Upper lobe of left lung (tissue), 4 donors: ENCODE data around the gene NAA30.

Source experiments
- CTCF ChIP-seq, 6 experiments: fragments of 450-650 bp in 4 of 6; fragments of 200-600 bp in 2 of 6; sonication (generic) in 2 of 6; IDR thresholded peaks; one replicate each; pipeline ENCODE4 v1.5.1; 2016 to 2019; ENCODE audit warnings: antibody characterized with exemption in 6 of 6
- EP300 ChIP-seq, 4 donors: sonication (generic); formaldehyde crosslinking; IDR thresholded peaks; one replicate each; pipeline ENCODE4 v1.5.1; 2017; ENCODE audit warnings: antibody characterized with exemption in 4 of 4, control low read depth in 2 of 4
- POLR2A ChIP-seq, 4 donors: fragments of 450-650 bp; IDR thresholded peaks; one replicate each; pipeline ENCODE4 v1.5.1; 2016 to 2017; ENCODE audit warnings: antibody characterized with exemption in 4 of 4, mild to moderate bottlenecking in 2 of 4

- TF ChIP-seq CTCF (IDR thresholded peaks at IDR 0.05) (no peak), EP300 (IDR thresholded peaks at IDR 0.05) (no peak), POLR2A (IDR thresholded peaks at IDR 0.05) (no peak)
Observed at GRCh38 chr14:57408037-57408436, 17.7 kb downstream of the NAA30 start.
